K562 (cell line): ENCODE results near the gene NECAB3. TPM values are rescaled to one million over a fixed set of nuclear protein-coding genes. Genes with fewer than 3 reads are reported as not detected.

Source experiments
- ATF2 ChIP-seq: sonication (generic); formaldehyde crosslinking; IDR thresholded peaks from 2 replicates; pipeline ENCODE4 v1.8.1; 2022; ENCODE audit warnings: missing genetic modification reagents
- CEBPG ChIP-seq, 3 experiments: fragments of 200-800 bp in 1 of 3; sonication (Bioruptor generic) in 1 of 3; sonication (generic) in 1 of 3; formaldehyde crosslinking in 1 of 3; IDR thresholded peaks in 2 of 3; conservative IDR thresholded peaks in 1 of 3; 2 replicates each; pipeline versions ENCODE4 v1.6.1 to v1.8.0; 2016 to 2022; ENCODE audit warnings: missing compliant biosample characterization in 2 of 3, missing genetic modification characterization in 2 of 3, mild to moderate bottlenecking in 1 of 3, missing genetic modification reagents in 1 of 3
- CREB5 ChIP-seq: fragments of 250-450 bp; sonication (Bioruptor Pico); IDR thresholded peaks from 2 replicates; pipeline ENCODE4 v1.5.0; 2020; ENCODE audit warnings: mild to moderate bottlenecking
- HDAC1 ChIP-seq, 2 experiments: fragments of 450-650 bp; IDR thresholded peaks; 2 replicates each; pipeline ENCODE4 v1.6.1; 2016 to 2017; ENCODE audit warnings: inconsistent platforms in 1 of 2, mild to moderate bottlenecking in 1 of 2, moderate library complexity in 1 of 2
- LEF1 ChIP-seq: fragments of 450-650 bp; IDR thresholded peaks from 2 replicates; pipeline ENCODE4 v1.6.1; 2016; ENCODE audit warnings: mild to moderate bottlenecking
- MLLT1 ChIP-seq, 2 experiments: fragments of 450-650 bp; IDR thresholded peaks; 2 replicates each; pipeline ENCODE4 v1.6.1; 2016
- PML ChIP-seq: IDR thresholded peaks from 2 replicates; pipeline ENCODE4 v1.6.1; 2012; ENCODE audit warnings: low read length, inconsistent platforms
- RAD21 ChIP-seq, 2 experiments: fragments of 250-450 bp in 1 of 2; fragments of 450-650 bp in 1 of 2; sonication (Bioruptor Pico) in 1 of 2; formaldehyde crosslinking in 1 of 2; IDR thresholded peaks in 1 of 2; conservative IDR thresholded peaks in 1 of 2; 2 replicates each; pipeline versions ENCODE4 v1.4.0 to v1.8.0; 2020 to 2022; ENCODE audit warnings: mild to moderate bottlenecking in 2 of 2, moderate library complexity in 1 of 2
- SMAD4 ChIP-seq: fragments of 250-450 bp; sonication (Bioruptor Pico); conservative IDR thresholded peaks from 2 replicates; pipeline ENCODE4 v1.8.0; 2021; ENCODE audit warnings: inconsistent platforms, mild to moderate bottlenecking, moderate library complexity
- XRCC3 ChIP-seq: fragments of 450-650 bp; IDR thresholded peaks from 2 replicates; pipeline ENCODE4 v1.6.1; 2017; ENCODE audit warnings: mild to moderate bottlenecking, moderate library complexity
- ZBTB40 ChIP-seq, 2 experiments: fragments of 450-650 bp in 1 of 2; sonication (generic) in 1 of 2; formaldehyde crosslinking in 1 of 2; IDR thresholded peaks; 2 replicates each; pipeline versions ENCODE4 v1.7.1 to v1.9.0; 2016 to 2022; ENCODE audit warnings: inconsistent platforms in 1 of 2, mild to moderate bottlenecking in 1 of 2, missing genetic modification reagents in 1 of 2
- ZEB2 ChIP-seq: fragments of 450-650 bp; IDR thresholded peaks from 2 replicates; pipeline ENCODE4 v1.6.1; 2016
- ZFPM2 ChIP-seq: fragments of 250-450 bp; sonication (Bioruptor Pico); IDR thresholded peaks from 2 replicates; pipeline ENCODE4 v1.5.1; 2022; ENCODE audit warnings: mild to moderate bottlenecking
- polyA plus RNA-seq, 8 experiments: library from polyadenylated mRNA; depleted of rRNA in 4 of 8; stranded (reverse) in 5 of 8; unstranded in 3 of 8; fragments of >200 nt; fragmentation: Nextera tagmentation in 2 of 8; fragmentation: Illumina TruSeq in 1 of 8; extraction: Ambion mirVana in 2 of 8; extraction: Trizol in 1 of 8; gene quantifications; 2 replicates each; pipeline versions ENCODE4 v1.2.1 to v1.2.3, GENCODE V29; 2011 to 2014; ENCODE audit warnings: inconsistent platforms in 1 of 8, missing spikeins in 1 of 8
- total RNA-seq, 7 experiments: library from RNA; depleted of rRNA in 6 of 7; stranded (reverse); fragments of >200 nt in 6 of 7; fragmentation: Illumina TruSeq in 2 of 7; extraction: Trizol in 2 of 7; gene quantifications; 2 replicates each; pipeline versions ENCODE4 v1.2.1 to v1.2.3, GENCODE V29; 2011 to 2021; ENCODE audit warnings: low replicate concordance in 1 of 7

Gene NECAB3
- total and polyA plus RNA-seq, 9 of the 15 experiments (the other 6 are each of a cell fraction or from before 2014, with no cell fraction given), result 0.94 to 63.3 (median 31.5) TPM

- TF ChIP-seq CREB5 (no peak), ATF2 (no peak), XRCC3 (no peak), ZBTB40 (IDR thresholded peaks at IDR 0.05) (0 out of 2 replicates have a peak, but pooled peaks have one; percentile 11), ZBTB40 (CRISPR knock-in tag; IDR thresholded peaks at IDR 0.05) (no peak), MLLT1 (IDR thresholded peaks at IDR 0.05) (peak in 1 of 2 experiments; percentile 25; a peak in 1 of 4 replicates), CEBPG (CRISPR knock-in tag; IDR thresholded peaks at IDR 0.05) (no peak), CEBPG (tag; conservative IDR thresholded peaks at IDR 0.05 in 1 of 2, IDR thresholded peaks at IDR 0.05 in 1 of 2) (no peak), HDAC1 (IDR thresholded peaks at IDR 0.05) (peak in 1 of 2 experiments; percentile 83; a peak in 1 of 4 replicates), ZEB2 (peak; percentile 70), SMAD4 (CRISPR knock-in tag) (no peak), PML (no peak), LEF1 (peak; percentile 20; the same call in 1 of the 2 replicates), RAD21 (CRISPR knock-in tag; conservative IDR thresholded peaks at IDR 0.05 in 1 of 2, IDR thresholded peaks at IDR 0.05 in 1 of 2) (no peak), ZFPM2 (CRISPR knock-in tag) (no peak)
Observed at GRCh38 chr20:33709905-33710541, 35.8 kb upstream of the NECAB3 start (continued).
